Coronary artery (tissue), 2 donors: ENCODE results near the gene SNRPB2.

Experiments used
- DNase-seq: peaks from one replicate; pipeline ENCODE4 v3.0.0-alpha.2; 2017; ENCODE audit warnings: low spot score
- H3K27ac ChIP-seq, 2 donors: fragments of 200-600 bp; sonication (generic); one replicate each; pipeline ENCODE4 v1.5.1; 2016 to 2019
- H3K4me3 ChIP-seq: fragments of 200-600 bp; sonication (generic); 2 replicates; pipeline ENCODE4 v1.5.1; 2016; ENCODE audit warnings: mild to moderate bottlenecking, moderate library complexity
- TF ChIP-seq, protein P1 (sequence below): fragments of 200-600 bp; sonication (generic); IDR thresholded peaks from one replicate; pipeline ENCODE4 v1.5.1; 2019; ENCODE audit warnings: antibody characterized with exemption

Gene SNRPB2

DNA sequence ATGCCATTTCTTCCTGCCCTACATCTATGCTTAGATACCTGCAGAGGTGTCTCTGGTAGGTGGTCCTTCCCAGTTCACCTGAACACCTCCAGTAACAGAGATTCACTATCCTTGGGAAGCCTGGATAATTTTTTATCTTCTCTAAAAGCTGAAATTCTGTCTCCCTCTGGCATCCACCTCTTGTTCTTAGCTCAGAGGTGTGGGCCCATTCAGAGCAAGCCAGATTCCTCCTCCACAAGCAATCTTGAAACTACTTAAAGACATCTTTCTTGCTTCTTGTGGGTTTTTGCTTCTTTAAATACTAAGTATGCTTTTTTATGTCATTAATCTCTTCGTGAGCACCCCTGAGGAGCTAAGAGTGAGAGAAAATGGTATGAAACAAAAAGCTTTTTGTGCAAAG, 10.4 kb upstream of the SNRPB2 start:
- TF ChIP-seq, protein P1, sequence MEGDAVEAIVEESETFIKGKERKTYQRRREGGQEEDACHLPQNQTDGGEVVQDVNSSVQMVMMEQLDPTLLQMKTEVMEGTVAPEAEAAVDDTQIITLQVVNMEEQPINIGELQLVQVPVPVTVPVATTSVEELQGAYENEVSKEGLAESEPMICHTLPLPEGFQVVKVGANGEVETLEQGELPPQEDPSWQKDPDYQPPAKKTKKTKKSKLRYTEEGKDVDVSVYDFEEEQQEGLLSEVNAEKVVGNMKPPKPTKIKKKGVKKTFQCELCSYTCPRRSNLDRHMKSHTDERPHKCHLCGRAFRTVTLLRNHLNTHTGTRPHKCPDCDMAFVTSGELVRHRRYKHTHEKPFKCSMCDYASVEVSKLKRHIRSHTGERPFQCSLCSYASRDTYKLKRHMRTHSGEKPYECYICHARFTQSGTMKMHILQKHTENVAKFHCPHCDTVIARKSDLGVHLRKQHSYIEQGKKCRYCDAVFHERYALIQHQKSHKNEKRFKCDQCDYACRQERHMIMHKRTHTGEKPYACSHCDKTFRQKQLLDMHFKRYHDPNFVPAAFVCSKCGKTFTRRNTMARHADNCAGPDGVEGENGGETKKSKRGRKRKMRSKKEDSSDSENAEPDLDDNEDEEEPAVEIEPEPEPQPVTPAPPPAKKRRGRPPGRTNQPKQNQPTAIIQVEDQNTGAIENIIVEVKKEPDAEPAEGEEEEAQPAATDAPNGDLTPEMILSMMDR: no peak
- H3K27ac ChIP-seq: no peak overlapping the region
- no peak overlapping the region for H3K4me3 ChIP-seq
- DNase-seq: no peak

DNA sequence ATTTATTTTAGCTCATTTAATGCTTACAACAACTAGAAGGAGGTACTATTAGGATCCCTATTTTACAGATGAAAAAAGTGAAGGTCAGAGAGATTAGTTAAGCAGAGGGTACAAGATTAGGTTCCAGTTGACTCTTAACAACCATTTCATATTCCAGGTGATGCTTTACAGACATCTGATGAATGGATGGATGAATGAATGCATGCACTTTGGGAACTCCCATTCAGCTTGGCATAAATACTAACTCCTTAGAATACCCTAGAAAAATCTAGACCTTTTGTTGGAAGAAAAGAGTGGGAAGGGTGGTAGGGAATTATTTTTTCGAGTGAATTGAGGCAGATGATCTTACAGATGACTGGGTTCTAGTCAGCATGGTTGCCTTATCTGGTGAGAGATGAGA, 746 bp upstream of the SNRPB2 start:
- peak overlapping the region in 1 of 2 donors; percentile 68 for H3K27ac ChIP-seq
- H3K4me3 ChIP-seq: peak overlapping the region; percentile 97
- TF ChIP-seq, protein P1: no peak
- DNase-seq: no peak

GRCh38 chr20:16732506-16733152, 2.8 kb downstream of the SNRPB2 start:
- Histone ChIP-seq H3K4me3 (no peak overlapping the region), H3K27ac (no peak overlapping the region)
- TF ChIP-seq, protein P1: no peak
- DNase-seq: no peak

- DNase-seq: no peak
- TF ChIP-seq, protein P1: no peak
- Histone ChIP-seq H3K4me3 (no peak overlapping the region), H3K27ac (no peak overlapping the region)
Observed at GRCh38 chr20:16740365-16741072, 10.7 kb downstream of the SNRPB2 start.

- DNase-seq: no peak
- Histone ChIP-seq H3K4me3 (no peak overlapping the region), H3K27ac (no peak overlapping the region)
- TF ChIP-seq, protein P1: no peak
Observed at GRCh38 chr20:16744178-16744807, 14.5 kb downstream of the SNRPB2 start.

- no peak overlapping the region for H3K4me3 ChIP-seq
- no peak overlapping the region for H3K27ac ChIP-seq
- DNase-seq: no peak
- TF ChIP-seq, protein P1: no peak
Observed at GRCh38 chr20:16745204-16745603, 15.4 kb downstream of the SNRPB2 start.
